NT2/D1 (cell line): ENCODE measurements around the gene DYSF.

Source experiments
- DNase-seq: peaks from one replicate; pipeline ENCODE4 v3.0.0-alpha.2; 2011; ENCODE audit warnings: low read depth, low spot score
- H3K27me3 ChIP-seq: 2 replicates; pipeline ENCODE4 v1.6.0; 2011; ENCODE audit warnings: mild to moderate bottlenecking; ENCODE audit not compliant: insufficient read length, insufficient read depth
- H3K36me3 ChIP-seq: 2 replicates; pipeline ENCODE4 v1.6.1; 2011; ENCODE audit warnings: mild to moderate bottlenecking, low read length, mixed read lengths; ENCODE audit not compliant: insufficient read depth, insufficient read length
- H3K4me1 ChIP-seq: 2 replicates; pipeline ENCODE4 v1.5.1; 2011; ENCODE audit not compliant: insufficient read depth, insufficient read length
- H3K4me3 ChIP-seq: 2 replicates; pipeline ENCODE4 v1.5.1; 2011; ENCODE audit warnings: low read depth; ENCODE audit not compliant: insufficient read length
- H3K9ac ChIP-seq: 2 replicates; pipeline ENCODE4 v1.6.0; 2011; ENCODE audit warnings: low read depth; ENCODE audit not compliant: insufficient read length
- H3K9me3 ChIP-seq: 2 replicates; pipeline ENCODE4 v1.5.1; 2011; ENCODE audit warnings: mild to moderate bottlenecking, low read length; ENCODE audit not compliant: insufficient read depth
- SUZ12 ChIP-seq: IDR thresholded peaks from 2 replicates; pipeline ENCODE4 v1.6.1; 2011; ENCODE audit not compliant: insufficient read length, insufficient read depth; ENCODE audit errors: extremely low read depth
- YY1 ChIP-seq: IDR thresholded peaks from 2 replicates; pipeline ENCODE4 v1.6.1; 2011; ENCODE audit not compliant: insufficient read length, insufficient read depth
- ZNF274 ChIP-seq: IDR thresholded peaks from 2 replicates; pipeline ENCODE4 v1.6.1; 2011; ENCODE audit warnings: mild to moderate bottlenecking, low read depth, low read length

DYSF gene

GRCh38 chr2:71689393-71689792 is 236.0 kb downstream of the DYSF start:
- TF ChIP-seq ZNF274 (no peak), SUZ12 (no peak), YY1 (no peak)
- Histone ChIP-seq H3K36me3 (peaks cover 13% of the 10 kb centered on the region), H3K9me3 (no peaks in the 10 kb centered on the region), H3K4me1 (peaks cover 12% of the 10 kb centered on the region), H3K27me3 (no peaks in the 10 kb centered on the region), H3K9ac (no peak overlapping the region), H3K4me3 (no peak overlapping the region)
- DNase-seq, result no peak

DNA sequence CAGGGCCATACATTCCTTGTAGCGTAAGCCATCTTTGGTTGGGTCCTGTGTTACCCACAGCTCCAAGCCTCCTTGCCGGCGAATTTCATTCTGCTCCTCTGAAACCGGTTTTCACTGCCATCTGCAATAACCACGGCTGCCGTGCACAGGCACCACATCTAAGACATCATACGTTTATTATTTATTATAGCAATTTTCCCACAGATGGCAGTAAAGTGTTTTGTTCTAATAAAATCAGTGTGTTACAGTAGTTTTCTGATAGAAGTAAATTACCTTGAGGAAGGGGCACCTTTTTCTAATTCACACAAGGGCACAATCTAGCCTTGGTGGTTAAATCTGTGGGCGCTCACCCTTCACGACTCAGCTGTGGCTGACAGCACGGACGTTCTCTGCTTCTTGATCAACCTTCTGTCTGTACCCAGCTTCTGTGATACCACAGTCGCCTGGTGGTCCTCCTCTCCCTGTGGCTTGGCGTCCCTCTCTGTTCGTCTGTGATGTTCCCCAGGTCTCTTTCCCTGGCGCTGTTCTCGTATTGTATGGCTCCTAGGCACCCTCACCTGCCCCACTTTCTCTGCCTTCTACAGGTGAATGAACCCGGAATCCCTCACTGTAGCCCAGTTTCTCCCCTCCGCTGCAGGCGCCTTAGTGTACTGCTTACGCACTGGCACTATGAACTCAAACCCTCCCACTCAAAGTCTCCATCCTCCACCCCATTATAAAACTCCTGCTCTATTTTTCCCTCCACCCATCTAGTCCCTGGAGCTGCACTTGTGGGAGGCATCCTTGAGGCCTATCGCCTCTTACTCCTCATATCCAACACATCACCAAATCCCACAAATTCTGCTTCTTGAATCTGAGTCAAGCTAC is 236.8 kb downstream of the DYSF start:
- Histone ChIP-seq H3K9me3 (no peaks in the 10 kb centered on the region), H3K4me3 (no peak overlapping the region), H3K27me3 (no peaks in the 10 kb centered on the region), H3K9ac (no peak overlapping the region), H3K36me3 (peaks cover 7% of the 10 kb centered on the region), H3K4me1 (peaks cover 17% of the 10 kb centered on the region)
- no peak for DNase-seq
- TF ChIP-seq ZNF274 (no peak), YY1 (no peak), SUZ12 (no peak)

DNA sequence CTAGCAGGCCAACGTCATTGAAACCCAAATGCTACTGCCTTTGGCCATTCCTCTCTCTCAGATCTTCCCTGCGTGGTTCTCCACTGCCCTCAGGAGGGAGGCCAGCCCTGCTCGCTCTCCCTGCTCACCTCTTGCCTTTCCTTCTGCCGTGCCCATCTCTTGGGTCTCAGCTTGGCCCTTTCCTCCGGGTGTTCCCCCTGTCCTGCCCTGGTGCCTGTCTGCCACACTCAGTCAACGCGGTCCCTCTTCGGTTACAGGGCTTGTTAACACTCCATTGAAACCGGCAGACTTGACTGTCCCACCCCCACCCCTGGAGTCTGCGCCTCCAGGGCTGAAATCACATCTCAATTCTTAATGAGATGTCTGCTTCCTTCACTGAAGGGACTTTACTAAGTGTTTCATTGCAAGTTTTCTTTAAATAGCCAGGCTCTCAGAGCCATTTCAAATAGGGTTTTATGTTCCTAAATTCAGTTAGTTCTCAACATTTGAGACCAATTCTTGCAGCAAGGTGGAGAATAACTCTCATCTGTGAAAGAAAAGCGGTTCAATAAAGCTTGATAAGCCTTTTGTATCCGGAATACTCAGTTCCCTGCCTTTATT is 237.6 kb downstream of the DYSF start:
- H3K9ac ChIP-seq, result no peak overlapping the region
- peaks cover 7% of the 10 kb centered on the region for H3K36me3 ChIP-seq
- no peak for DNase-seq
- H3K4me3 ChIP-seq, result no peak overlapping the region
- no peak for TF ChIP-seq SUZ12
- TF ChIP-seq YY1, result no peak
- TF ChIP-seq ZNF274, result no peak
- H3K27me3 ChIP-seq, result no peaks in the 10 kb centered on the region
- peaks cover 19% of the 10 kb centered on the region for H3K4me1 ChIP-seq
- no peaks in the 10 kb centered on the region for H3K9me3 ChIP-seq

DNA sequence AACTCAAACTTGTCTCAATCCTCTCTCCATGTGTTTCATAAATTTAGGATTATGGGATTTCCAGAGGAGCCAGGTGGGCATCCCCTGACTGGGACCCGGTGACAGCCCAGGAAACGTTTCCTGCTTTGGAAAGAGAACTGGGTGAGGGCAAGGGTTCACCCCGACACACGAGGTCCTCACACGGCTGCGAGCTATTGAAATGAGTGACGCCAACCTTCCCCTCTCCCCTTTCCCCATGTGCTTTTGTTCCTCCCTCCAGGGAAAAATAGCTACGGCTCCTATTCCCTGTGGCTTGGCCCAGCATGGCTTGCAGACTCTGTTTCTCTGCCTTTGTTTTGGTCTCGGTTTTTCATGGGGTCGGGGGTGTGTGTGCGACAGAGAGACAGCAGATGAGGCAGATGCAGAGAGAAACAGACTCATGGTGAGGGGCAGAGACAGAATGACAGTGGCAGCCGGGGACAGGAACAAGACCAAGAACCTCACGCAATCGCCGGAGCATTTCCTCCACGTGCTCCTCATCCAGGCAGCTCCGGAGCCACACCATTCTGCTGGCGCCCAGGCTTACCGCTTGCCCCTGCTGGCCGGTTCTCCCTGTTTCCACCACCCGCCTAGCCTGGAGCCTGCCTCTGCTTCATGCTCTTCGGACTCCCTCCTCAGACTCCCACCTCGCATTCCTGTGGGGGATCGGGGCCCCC is 238.5 kb downstream of the DYSF start:
- Histone ChIP-seq H3K27me3 (no peaks in the 10 kb centered on the region), H3K36me3 (peaks cover 5% of the 10 kb centered on the region), H3K4me1 (peaks cover 19% of the 10 kb centered on the region), H3K9me3 (no peaks in the 10 kb centered on the region), H3K4me3 (no peak overlapping the region), H3K9ac (no peak overlapping the region)
- no peak for DNase-seq
- TF ChIP-seq ZNF274 (no peak), SUZ12 (no peak)

DNA sequence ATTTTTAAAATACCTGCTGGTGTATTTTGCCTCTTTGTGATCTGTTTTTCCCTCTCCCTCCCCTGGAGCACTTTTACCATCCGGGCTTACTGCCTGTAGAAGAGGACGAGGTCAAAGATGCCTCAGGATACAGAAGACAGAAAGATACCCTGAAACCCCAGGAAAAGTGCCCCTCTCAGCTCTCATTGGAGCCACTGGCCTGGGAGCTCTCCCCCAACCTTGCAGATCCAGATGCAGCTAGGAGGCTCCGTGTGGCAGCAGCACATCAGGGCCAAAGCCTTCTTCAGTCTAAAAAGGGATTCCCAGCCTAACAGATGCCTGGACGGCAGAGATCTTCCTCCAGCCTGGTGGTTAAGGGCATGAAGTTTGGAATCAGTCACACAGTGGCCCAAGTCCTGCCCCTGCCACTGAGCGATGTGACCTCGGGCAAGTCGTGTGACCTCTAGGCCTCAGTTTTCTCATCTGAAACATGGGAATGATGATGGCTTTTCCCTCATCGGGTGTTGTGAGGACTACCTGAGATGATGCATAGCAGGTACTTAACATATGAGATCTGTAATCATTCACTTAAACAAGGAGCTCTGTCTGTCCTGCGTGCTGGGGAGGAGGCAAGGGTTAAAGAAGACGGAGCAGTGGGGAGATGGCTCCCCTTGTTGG is 239.4 kb downstream of the DYSF start:
- peaks cover 19% of the 10 kb centered on the region for H3K4me1 ChIP-seq
- no peaks in the 10 kb centered on the region for H3K27me3 ChIP-seq
- no peak for TF ChIP-seq SUZ12
- TF ChIP-seq YY1, result no peak
- no peak for TF ChIP-seq ZNF274
- peaks cover 5% of the 10 kb centered on the region for H3K36me3 ChIP-seq
- H3K9me3 ChIP-seq, result no peaks in the 10 kb centered on the region
- H3K4me3 ChIP-seq, result no peak overlapping the region
- DNase-seq, result no peak
- no peak overlapping the region for H3K9ac ChIP-seq

- H3K9ac ChIP-seq, result peak overlapping the region; percentile 38
- no peaks in the 10 kb centered on the region for H3K9me3 ChIP-seq
- no peak overlapping the region for H3K4me3 ChIP-seq
- no peaks in the 10 kb centered on the region for H3K27me3 ChIP-seq
- H3K4me1 ChIP-seq, result peaks cover 19% of the 10 kb centered on the region
- no peak for DNase-seq
- H3K36me3 ChIP-seq, result no peaks in the 10 kb centered on the region
- TF ChIP-seq ZNF274 (no peak), SUZ12 (no peak), YY1 (no peak)
Measured at GRCh38 chr2:71693286-71694270, 240.2 kb downstream of the DYSF start.
